Right ventricle myocardium inferior (tissue), 1 donor: Measurements from ENCODE around the gene G3BP1. TPM values are rescaled to one million over a fixed set of nuclear protein-coding genes. Genes with fewer than 3 reads are reported as not detected.
"Not testable (repeated sequence)": the region's sequence is repeated elsewhere in the genome, so short reads cannot be mapped to it uniquely, and the experiment has no call there.

Source experiments
- ATAC-seq: fragments of 200-7000 bp; cut with Tn5 transposase; one replicate; pipeline ENCODE4 v1.9.1; 2020; ENCODE audit warnings: mild to moderate bottlenecking, moderate library complexity
- DNase-seq: peaks from one replicate; pipeline ENCODE4 v3.0.0; 2021; ENCODE audit errors: missing footprints
- intact Hi-C: fragments of 100-400 bp; cut with DNase I; formaldehyde crosslinking; loops from one replicate; pipeline ENCODE4 v1.11.0; 2022
- total RNA-seq: library from RNA; stranded (reverse); fragmentation: NEBNext Ultra II Directional; extraction: Animal tissue kit (Norgen Biotek cat#: 25700); gene quantifications from one replicate; pipeline ENCODE4 v1.2.1, GENCODE V29; 2021
- donor health status: DM: no; HTN: yes; CAD: no; lungs with severe emphysema.

Gene G3BP1
- total RNA-seq, 1 donor from 2014 or later, result 114 TPM

- ATAC-seq (no peak), DNase-seq (no peak)
- intact Hi-C loops, result loop anchor here (5.0 kb wide), 1 partner anchor 532 kb away; no protein-coding TSS in a partner anchor
These were observed 48.5 kb downstream of the G3BP1 start for GRCh38 chr5:151820271-151820670.

- no peak for ATAC-seq
- DNase-seq, result no peak
- intact Hi-C loops, result loop anchor here (5.0 kb wide), 1 partner anchor 531 kb away; no protein-coding TSS in a partner anchor
These were observed 49.1 kb downstream of the G3BP1 start for GRCh38 chr5:151820903-151821302.

GRCh38 chr5:151822141-151822540 lies 50.4 kb downstream of the G3BP1 start:
- intact Hi-C loops, result loop anchor here (2.0 to 5.0 kb wide), 2 partner anchors 455 to 530 kb away; no protein-coding TSS in a partner anchor
- no peak for ATAC-seq
- no peak for DNase-seq

GRCh38 chr5:151825445-151825844 lies 53.7 kb downstream of the G3BP1 start:
- ATAC-seq, result peak; percentile 92
- no peak for DNase-seq
- intact Hi-C loops, result loop anchor here (2.0 to 5.0 kb wide), 3 partner anchors 317 to 687 kb away; no protein-coding TSS in a partner anchor

GRCh38 chr5:151829370-151829769 lies 57.6 kb downstream of the G3BP1 start:
- no peak for ATAC-seq
- no peak for DNase-seq
- intact Hi-C loops, result loop anchor here (5.0 kb wide), 1 partner anchor 683 kb away; no protein-coding TSS in a partner anchor

DNA sequence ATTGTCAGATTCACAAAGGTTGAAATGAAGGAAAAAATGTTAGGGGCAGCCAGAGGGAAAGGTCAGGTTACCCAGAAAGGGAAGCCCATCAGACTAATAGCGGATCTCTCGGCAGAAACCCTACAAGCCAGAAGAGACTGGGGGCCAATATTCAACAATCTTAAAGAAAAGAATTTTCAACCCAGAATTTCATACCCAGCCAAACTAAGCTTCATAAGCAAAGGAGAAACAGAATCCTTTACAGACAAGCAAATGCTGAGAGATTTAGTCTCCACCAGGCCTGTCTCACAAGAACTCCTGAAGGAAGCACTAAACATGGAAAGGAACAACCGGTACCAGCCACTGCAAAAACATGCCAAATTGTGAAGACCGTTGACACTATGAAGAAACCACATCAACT lies 61.1 kb downstream of the G3BP1 start:
- ATAC-seq, intact Hi-C loops, DNase-seq: not testable (repeated sequence)

DNA sequence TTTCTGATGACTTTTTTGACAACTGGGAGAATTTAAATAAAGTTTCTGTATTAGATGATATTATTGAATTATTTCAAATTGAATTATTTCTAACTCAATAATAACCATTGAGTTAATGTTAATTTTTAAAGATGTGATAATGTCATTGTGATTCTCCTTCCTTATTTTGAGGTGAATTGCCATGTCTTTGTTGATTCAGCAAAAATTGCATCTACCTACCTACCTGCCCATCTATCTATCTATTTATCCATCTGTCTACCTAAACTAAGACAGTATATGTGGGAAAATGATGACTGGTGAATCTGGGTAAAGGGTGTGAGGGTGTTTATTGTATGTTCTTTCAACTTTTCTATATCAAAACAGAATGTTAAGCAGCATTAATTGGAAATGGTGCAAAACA lies 75.0 kb downstream of the G3BP1 start:
- intact Hi-C loops, result no loop called here
- ATAC-seq (no peak), DNase-seq (no peak)

- ATAC-seq (no peak), DNase-seq (no peak)
- intact Hi-C loops, result no loop called here
These were observed 76.1 kb downstream of the G3BP1 start for GRCh38 chr5:151847871-151848270.

- no peak for ATAC-seq
- intact Hi-C loops, result no loop called here
- no peak for DNase-seq
These were observed 83.9 kb downstream of the G3BP1 start for GRCh38 chr5:151855701-151856100.

- intact Hi-C loops, result no loop called here
- DNase-seq, result no peak
- no peak for ATAC-seq
These were observed 85.1 kb downstream of the G3BP1 start for GRCh38 chr5:151856861-151857260.

GRCh38 chr5:151860867-151861266 lies 89.1 kb downstream of the G3BP1 start:
- intact Hi-C loops, DNase-seq, ATAC-seq: not testable (repeated sequence)

Other genes with a start within 250 kb of the G3BP1 start
- not detected for gene FAT2, start 180.6 kb upstream of the G3BP1 start, total RNA-seq
- gene SPARC, start 85.0 kb upstream of the G3BP1 start, total RNA-seq, result 517 TPM
- 69.5 TPM for gene ATOX1, start 13.3 kb upstream of the G3BP1 start, total RNA-seq
- not detected for gene GLRA1, start 152.9 kb downstream of the G3BP1 start, total RNA-seq